Gastroesophageal sphincter (tissue), 3 donors: Measurements from ENCODE around the gene GPR171.

Experiments used
- EP300 ChIP-seq: sonication (generic); formaldehyde crosslinking; IDR thresholded peaks from one replicate; pipeline ENCODE4 v1.6.1; 2017; ENCODE audit warnings: antibody characterized with exemption, mild to moderate bottlenecking
- POLR2A ChIP-seq, 2 donors: fragments of 450-650 bp; IDR thresholded peaks; one replicate each; pipeline ENCODE4 v1.6.1; 2017; ENCODE audit warnings: antibody characterized with exemption in 2 of 2, mild to moderate bottlenecking in 2 of 2, moderate library complexity in 1 of 2
- POLR2AphosphoS5 ChIP-seq: sonication (generic); formaldehyde crosslinking; IDR thresholded peaks from one replicate; pipeline ENCODE4 v1.6.1; 2017; ENCODE audit warnings: antibody characterized with exemption
- TF ChIP-seq, protein P1 (sequence below), 4 experiments: fragments of 200-600 bp in 2 of 4; fragments of 450-650 bp in 2 of 4; sonication (generic) in 1 of 4; IDR thresholded peaks; one replicate each; pipeline ENCODE4 v1.5.1; 2017 to 2019; ENCODE audit warnings: antibody characterized with exemption in 4 of 4, mild to moderate bottlenecking in 2 of 4, moderate library complexity in 2 of 4

DNA sequence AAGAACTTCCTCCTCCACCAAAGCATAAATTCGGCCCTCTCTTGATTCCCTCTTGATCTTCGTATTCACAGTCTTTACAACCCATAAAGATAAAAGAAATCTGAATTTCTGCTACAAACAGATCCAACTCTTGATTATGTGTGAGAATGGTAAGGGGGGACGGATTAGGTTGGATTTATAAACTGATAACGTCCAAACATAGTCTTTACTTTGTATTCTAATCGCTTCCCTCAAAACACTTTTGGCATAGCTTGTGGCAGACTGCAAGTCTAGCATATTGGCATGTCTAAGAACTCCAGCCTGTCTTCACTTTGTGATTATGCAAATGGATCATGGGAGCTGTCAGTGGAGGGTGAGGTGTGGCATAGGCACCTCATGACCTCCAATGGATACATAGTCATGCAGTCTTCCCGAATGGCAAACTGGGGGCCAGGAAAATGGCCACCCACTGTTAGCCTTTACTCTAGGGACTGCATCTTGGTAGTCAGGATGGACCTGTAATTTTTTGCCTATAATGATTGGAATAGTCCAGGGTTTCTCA is 24.3 kb upstream of the GPR171 start:
- TF ChIP-seq POLR2A (IDR thresholded peaks at IDR 0.05): no peak
- TF ChIP-seq, protein P1, sequence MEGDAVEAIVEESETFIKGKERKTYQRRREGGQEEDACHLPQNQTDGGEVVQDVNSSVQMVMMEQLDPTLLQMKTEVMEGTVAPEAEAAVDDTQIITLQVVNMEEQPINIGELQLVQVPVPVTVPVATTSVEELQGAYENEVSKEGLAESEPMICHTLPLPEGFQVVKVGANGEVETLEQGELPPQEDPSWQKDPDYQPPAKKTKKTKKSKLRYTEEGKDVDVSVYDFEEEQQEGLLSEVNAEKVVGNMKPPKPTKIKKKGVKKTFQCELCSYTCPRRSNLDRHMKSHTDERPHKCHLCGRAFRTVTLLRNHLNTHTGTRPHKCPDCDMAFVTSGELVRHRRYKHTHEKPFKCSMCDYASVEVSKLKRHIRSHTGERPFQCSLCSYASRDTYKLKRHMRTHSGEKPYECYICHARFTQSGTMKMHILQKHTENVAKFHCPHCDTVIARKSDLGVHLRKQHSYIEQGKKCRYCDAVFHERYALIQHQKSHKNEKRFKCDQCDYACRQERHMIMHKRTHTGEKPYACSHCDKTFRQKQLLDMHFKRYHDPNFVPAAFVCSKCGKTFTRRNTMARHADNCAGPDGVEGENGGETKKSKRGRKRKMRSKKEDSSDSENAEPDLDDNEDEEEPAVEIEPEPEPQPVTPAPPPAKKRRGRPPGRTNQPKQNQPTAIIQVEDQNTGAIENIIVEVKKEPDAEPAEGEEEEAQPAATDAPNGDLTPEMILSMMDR (IDR thresholded peaks at IDR 0.05): no peak
- TF ChIP-seq POLR2AphosphoS5: no peak
- TF ChIP-seq EP300: no peak
